Neural crest cell (in vitro differentiated cells): ENCODE data around the gene COL4A1. TPM values are rescaled to one million over a fixed set of nuclear protein-coding genes. Genes with fewer than 3 reads are reported as not detected.

ENCODE experiments used
- DNase-seq: peaks from one replicate; pipeline ENCODE4 v3.0.0; 2021; ENCODE audit warnings: low read depth, mixed read lengths, low spot score
- H3K27ac Mint-ChIP-seq: one replicate; pipeline ENCODE4 v1.8.0; 2021; ENCODE audit warnings: mild to moderate bottlenecking, mixed read lengths; ENCODE audit not compliant: unreplicated experiment
- H3K27me3 Mint-ChIP-seq: 2 replicates; pipeline ENCODE4 v1.8.0; 2021; ENCODE audit warnings: low read depth, mild to moderate bottlenecking, mixed read lengths
- H3K36me3 Mint-ChIP-seq: 2 replicates; pipeline ENCODE4 v1.8.0; 2021; ENCODE audit warnings: low read depth, mild to moderate bottlenecking, mixed read lengths
- H3K4me1 Mint-ChIP-seq: 2 replicates; pipeline ENCODE4 v1.8.0; 2021; ENCODE audit warnings: mixed read lengths
- H3K4me3 Mint-ChIP-seq: one replicate; pipeline ENCODE4 v1.8.0; 2021; ENCODE audit warnings: mild to moderate bottlenecking, mixed read lengths
- H3K9me3 Mint-ChIP-seq: 2 replicates; pipeline ENCODE4 v1.8.0; 2021; ENCODE audit warnings: mixed read lengths
- CTCF ChIP-seq: fragments of 200-600 bp; sonication (generic); conservative IDR thresholded peaks from 2 replicates; pipeline ENCODE4 v1.5.0; 2021; ENCODE audit warnings: antibody characterized with exemption, mild to moderate bottlenecking
- total RNA-seq: library from RNA; stranded (reverse); gene quantifications from 2 replicates; pipeline ENCODE4 v1.2.1, GENCODE V29; 2021

Gene COL4A1
- total RNA-seq, 1 donor from 2014 or later = 65.5 TPM

GRCh38 chr13:110108348-110109139, 198.4 kb downstream of the COL4A1 start:
- Mint-ChIP-seq H3K36me3 (no peaks in the 10 kb centered on the region), H3K4me1 (peaks cover 4% of the 10 kb centered on the region), H3K27ac (no peak overlapping the region), H3K9me3 (no peaks in the 10 kb centered on the region), H3K27me3 (no peaks in the 10 kb centered on the region), H3K4me3 (no peak overlapping the region)
- peak; percentile 75 for TF ChIP-seq CTCF
- DNase-seq = peak; percentile 51

- Mint-ChIP-seq H3K36me3 (no peaks in the 10 kb centered on the region), H3K27ac (no peak overlapping the region), H3K27me3 (no peaks in the 10 kb centered on the region), H3K4me3 (no peak overlapping the region), H3K9me3 (no peaks in the 10 kb centered on the region), H3K4me1 (peaks cover 4% of the 10 kb centered on the region)
- no peak for TF ChIP-seq CTCF
- DNase-seq = no peak
Measured at GRCh38 chr13:110107568-110108347, 199.2 kb downstream of the COL4A1 start.

DNA sequence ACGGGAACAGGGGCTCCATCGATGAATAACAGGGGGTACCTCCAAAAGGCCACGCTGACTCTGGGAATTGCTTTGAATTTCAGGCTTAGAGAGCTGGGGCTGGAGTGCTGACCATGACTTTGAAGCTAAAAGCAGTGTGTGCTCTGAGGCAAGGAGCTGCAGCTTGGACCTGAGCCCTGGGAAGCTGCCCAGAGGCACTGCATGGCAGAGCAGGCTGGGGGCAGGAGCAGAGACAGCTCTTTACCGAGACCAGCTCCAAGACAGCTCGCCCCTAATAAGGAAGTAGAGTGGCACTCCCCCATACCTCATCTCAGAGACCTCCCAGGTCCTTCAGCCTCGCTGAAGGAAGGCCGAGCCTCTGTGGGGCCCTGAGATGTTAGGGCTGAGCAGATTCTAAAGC, 200.2 kb downstream of the COL4A1 start:
- H3K4me1 Mint-ChIP-seq = peaks cover 4% of the 10 kb centered on the region
- TF ChIP-seq CTCF = no peak
- no peaks in the 10 kb centered on the region for H3K9me3 Mint-ChIP-seq
- H3K36me3 Mint-ChIP-seq = no peaks in the 10 kb centered on the region
- no peak for DNase-seq
- H3K27me3 Mint-ChIP-seq = no peaks in the 10 kb centered on the region
- H3K4me3 Mint-ChIP-seq = no peak overlapping the region
- no peak overlapping the region for H3K27ac Mint-ChIP-seq

DNA sequence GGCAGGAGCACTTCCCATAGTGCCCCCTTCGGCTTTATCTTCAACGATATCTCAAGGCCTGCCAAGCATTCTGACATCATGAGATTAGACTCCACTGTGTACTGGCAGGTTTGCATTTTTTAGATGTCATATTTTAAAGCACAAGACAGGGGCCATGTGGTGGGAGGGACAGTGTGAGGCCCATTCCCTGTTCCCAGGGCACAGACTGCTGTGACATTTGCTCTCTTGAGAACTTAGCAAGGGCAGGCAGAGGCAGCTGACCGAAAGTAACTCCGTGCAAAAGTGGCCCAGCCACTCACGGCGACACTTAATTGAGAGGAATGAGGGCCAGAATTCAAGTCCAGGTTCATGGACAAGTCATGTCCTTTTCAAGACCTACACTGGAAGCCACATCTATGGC, 201.8 kb downstream of the COL4A1 start:
- Mint-ChIP-seq H3K4me1 (peaks cover 4% of the 10 kb centered on the region), H3K9me3 (peaks cover 5% of the 10 kb centered on the region), H3K4me3 (no peak overlapping the region), H3K36me3 (peaks cover 6% of the 10 kb centered on the region), H3K27ac (no peak overlapping the region), H3K27me3 (no peaks in the 10 kb centered on the region)
- TF ChIP-seq CTCF = no peak
- DNase-seq = no peak

DNA sequence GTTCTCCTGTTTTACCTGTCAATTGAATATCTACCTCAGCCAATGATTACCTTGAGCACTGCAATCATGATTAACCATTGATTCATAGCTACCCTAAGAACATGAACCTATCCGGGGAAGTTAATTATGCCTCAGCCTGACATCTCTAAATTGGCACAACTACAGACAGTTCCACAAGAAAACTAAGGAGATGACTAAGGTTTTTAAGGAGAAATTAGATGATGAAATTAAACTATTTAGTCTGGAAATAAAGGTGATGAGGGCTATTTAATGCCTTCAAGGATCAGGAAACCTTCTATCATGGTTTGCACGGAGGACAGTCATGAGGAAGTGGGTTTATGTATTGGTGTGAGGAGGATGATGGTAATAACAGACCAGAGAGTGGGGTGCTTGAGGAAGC, 203.4 kb downstream of the COL4A1 start:
- Mint-ChIP-seq H3K36me3 (peaks cover 13% of the 10 kb centered on the region), H3K4me3 (no peak overlapping the region), H3K4me1 (peaks cover under 1% of the 10 kb centered on the region), H3K9me3 (peaks cover 9% of the 10 kb centered on the region), H3K27me3 (no peaks in the 10 kb centered on the region), H3K27ac (no peak overlapping the region)
- no peak for DNase-seq
- no peak for TF ChIP-seq CTCF
